Immature natural killer cell (primary cell): ENCODE measurements around the gene SCAF4. TPM values are rescaled to one million over a fixed set of nuclear protein-coding genes. Genes with fewer than 3 reads are reported as not detected.

ENCODE experiments used
- DNase-seq, 3 donors: peaks; one replicate each; pipeline ENCODE4 v3.0.0; 2022; ENCODE audit warnings: mixed read lengths in 1 of 3
- H3K27ac Mint-ChIP-seq, 6 donors: one replicate each; pipeline ENCODE4 v1.8.0; 2020; ENCODE audit warnings: mixed read lengths in 6 of 6, mild to moderate bottlenecking in 5 of 6, inconsistent platforms in 4 of 6, moderate library complexity in 3 of 6
- H3K27me3 Mint-ChIP-seq, 3 donors: one replicate each; pipeline ENCODE4 v1.8.0; 2020 to 2021; ENCODE audit warnings: low read depth in 3 of 3, mild to moderate bottlenecking in 3 of 3, mixed read lengths in 3 of 3, moderate library complexity in 3 of 3, inconsistent platforms in 1 of 3
- H3K36me3 Mint-ChIP-seq, 3 donors: one replicate each; pipeline ENCODE4 v1.8.0; 2020; ENCODE audit warnings: mixed read lengths in 3 of 3, inconsistent platforms in 2 of 3, mild to moderate bottlenecking in 2 of 3
- H3K4me1 Mint-ChIP-seq, 2 donors: one replicate each; pipeline ENCODE4 v1.8.0; 2020; ENCODE audit warnings: inconsistent platforms in 2 of 2, mild to moderate bottlenecking in 2 of 2, mixed read lengths in 2 of 2, moderate library complexity in 1 of 2
- H3K4me3 Mint-ChIP-seq, 5 donors: one replicate each; pipeline ENCODE4 v1.8.0; 2020; ENCODE audit warnings: mild to moderate bottlenecking in 5 of 5, mixed read lengths in 5 of 5, inconsistent platforms in 3 of 5, moderate library complexity in 3 of 5
- H3K9me3 Mint-ChIP-seq, 6 donors: one replicate each; pipeline ENCODE4 v1.8.0; 2020; ENCODE audit warnings: mild to moderate bottlenecking in 6 of 6, mixed read lengths in 6 of 6, inconsistent platforms in 4 of 6, moderate library complexity in 3 of 6
- polyA plus RNA-seq, 3 donors: library from polyadenylated mRNA; unstranded; fragments of 300-500 nt; fragmentation: Illumina TruSeq; gene quantifications; one replicate each; pipeline ENCODE4 v1.2.3, GENCODE V29; 2021

Gene SCAF4
- polyA plus RNA-seq, 3 donors from 2014 or later: 9.3 to 33.3 (median 10.7) TPM

- H3K9me3 Mint-ChIP-seq: no peaks in the 10 kb centered on the region
- no peaks in the 10 kb centered on the region for H3K4me1 Mint-ChIP-seq
- H3K27ac Mint-ChIP-seq: no peak overlapping the region
- peaks cover 0 to 6% (median 6%) of the 10 kb centered on the region in 3 donors for H3K27me3 Mint-ChIP-seq
- no peak overlapping the region for H3K4me3 Mint-ChIP-seq
- DNase-seq: no peak
- no peaks in the 10 kb centered on the region for H3K36me3 Mint-ChIP-seq
Observed at GRCh38 chr21:31622397-31622796, 109.5 kb downstream of the SCAF4 start.

Other genes with a start within 250 kb of the SCAF4 start
- gene SOD1, start 72.4 kb downstream of the SCAF4 start, polyA plus RNA-seq: 100 to 1,000 TPM; 265 to 433 (median 333) TPM
- gene HUNK, start 140.9 kb upstream of the SCAF4 start, polyA plus RNA-seq: not detected